ENCODE data around the gene PBX3. TPM values are rescaled to one million over a fixed set of nuclear protein-coding genes. Genes with fewer than 3 reads are reported as not detected.

Gene PBX3
- total and polyA plus RNA-seq, 10 of the 15 experiments (the other 5 are each of a cell fraction or from before 2014, with no cell fraction given): 6.7 to 146 (median 22.2) TPM

GRCh38 chr9:125990793-125991220 lies 243.6 kb downstream of the PBX3 start:
- Histone ChIP-seq H2AFZ (ENCODE audit: control insufficient read depth, low read depth, low read length) (no peak overlapping the region), H3K9ac (ENCODE audit: control insufficient read depth, insufficient read depth, low read length) (no peak overlapping the region), H3K4me1 (ENCODE audit: control insufficient read depth, insufficient read depth, low read length) (no peaks in the 10 kb centered on the region), H3K36me3 (ENCODE audit: control insufficient read depth in 2 of 2, insufficient read depth in 2 of 2, low read length in 1 of 2) (no peaks in the 10 kb centered on the region), H3K4me3 (no peak overlapping the region), H3K9me3 (replicated peaks; ENCODE audit: control insufficient read depth, insufficient read depth, low read length) (no peaks in the 10 kb centered on the region), H3K27ac (ENCODE audit: control insufficient read depth, insufficient read depth) (no peak overlapping the region), H3K79me2 (ENCODE audit: control insufficient read depth, insufficient read depth, low read length) (no peaks in the 10 kb centered on the region), H3K27me3 (replicated peaks in 1 of 2; ENCODE audit: control insufficient read depth in 2 of 2, insufficient read depth in 2 of 2, low read length in 1 of 2) (no peaks in the 10 kb centered on the region; a peak in 1 of 4 replicates), H3K4me2 (ENCODE audit: control insufficient read depth, insufficient read depth) (no peak overlapping the region), H4K20me1 (ENCODE audit: control insufficient read depth, insufficient read depth) (no peaks in the 10 kb centered on the region)
- ATAC-seq: no peak
- in situ Hi-C loops (cut with MboI): no loop called here
- ChIA-PET SMC1A (ENCODE audit: uncharacterized antibody, unreplicated experiment) (no interaction called here), POLR2A (interaction anchor here (0.6 to 0.7 kb wide), 2 partner anchors 38 to 509 kb away, joined by 3 to 5 read pairs; no protein-coding TSS in a partner anchor), RAD21 (ENCODE audit: unreplicated experiment) (no interaction called here), CTCF (no interaction called here)
- DNase-seq (ENCODE audit: low read depth, low spot score): no peak
- FAIRE-seq: no peak
- no TSS peak for BruUV-seq (replicated peaks)
- intact Hi-C loops (cut with micrococcal nuclease; ENCODE audit: unreplicated experiment): no loop called here
- TF ChIP-seq SMARCA5 (IDR thresholded peaks at IDR 0.05): no peak
- no peak for TF ChIP-seq KLF5 (IDR thresholded peaks at IDR 0.05; ENCODE audit: partially characterized antibody)
- no peak for TF ChIP-seq PML (IDR thresholded peaks at IDR 0.05; ENCODE audit: low read length)
- TF ChIP-seq MXI1 (IDR thresholded peaks at IDR 0.05; ENCODE audit: low read depth, low read length): no peak
- no peak for TF ChIP-seq HDAC2 (IDR thresholded peaks at IDR 0.05)
- no peak for TF ChIP-seq ATF7 (IDR thresholded peaks at IDR 0.05; ENCODE audit: low read depth)
- TF ChIP-seq IRF4 (IDR thresholded peaks at IDR 0.05; ENCODE audit: low read depth, low read length): no peak
- TF ChIP-seq SIX5 (IDR thresholded peaks at IDR 0.05; ENCODE audit: low read depth, low read length, severe bottlenecking): no peak
- no peak for TF ChIP-seq USF1 (IDR thresholded peaks at IDR 0.05; ENCODE audit: borderline replicate concordance, extremely low read length, insufficient read depth, low read depth, low read length)
- 50% methylated on average over 12 of the region's 12 CpGs for WGBS (ENCODE audit: insufficient coverage, insufficient replicate concordance, low lambda C conversion rate, missing lambda C conversion rate)
